ENCODE results near the gene INTS12. TPM values are rescaled to one million over a fixed set of nuclear protein-coding genes. Genes with fewer than 3 reads are reported as not detected.

The INTS12 gene
- total and polyA plus RNA-seq, 10 of the 15 experiments (the other 5 are each of a cell fraction or from before 2014, with no cell fraction given) = 24.2 to 52.4 (median 37.3) TPM

- peak; percentile 99 for TF ChIP-seq ZBTB40 (IDR thresholded peaks at IDR 0.05; ENCODE audit: borderline replicate concordance)
- 0 out of 2 replicates have a peak, but pooled peaks have one; percentile 56 for TF ChIP-seq REST (IDR thresholded peaks at IDR 0.05; ENCODE audit: low read depth, low read length)
- peak; percentile 83; the same call in 1 of the 2 replicates for TF ChIP-seq ZNF687 (IDR thresholded peaks at IDR 0.05)
- TF ChIP-seq FOS (IDR thresholded peaks at IDR 0.05; ENCODE audit: borderline replicate concordance, extremely low read depth, insufficient read length) = no peak
- TF ChIP-seq WRNIP1 (IDR thresholded peaks at IDR 0.05; ENCODE audit: borderline replicate concordance, low read depth, low read length) = peak; percentile 98
- TF ChIP-seq CHD2 (IDR thresholded peaks at IDR 0.05; ENCODE audit: borderline replicate concordance, low read depth, low read length) = peak; percentile 77
- TF ChIP-seq CBX3 (IDR thresholded peaks at IDR 0.05; ENCODE audit: borderline replicate concordance, low read depth) = no peak
- peak; percentile 45 for TF ChIP-seq HDAC6 (IDR thresholded peaks at IDR 0.05; ENCODE audit: unreplicated experiment)
- TF ChIP-seq SMAD5 (IDR thresholded peaks at IDR 0.05; ENCODE audit: low read depth) = no peak; the same call in 1 of the 2 replicates
- TF ChIP-seq RAD51 (IDR thresholded peaks at IDR 0.05) = no peak
- TF ChIP-seq POLR2A (IDR thresholded peaks at IDR 0.05; ENCODE audit: low read depth, low read length) = peak; percentile 93
- peak; percentile 78 for TF ChIP-seq BCL11A (IDR thresholded peaks at IDR 0.05; ENCODE audit: low read depth, low read length)
- peak; percentile 10; the same call in 1 of the 2 replicates for TF ChIP-seq SPI1 (IDR thresholded peaks at IDR 0.05; ENCODE audit: borderline replicate concordance, insufficient read depth, low read depth, low read length)
- no peak for TF ChIP-seq NR2C2 (IDR thresholded peaks at IDR 0.05; ENCODE audit: borderline replicate concordance, control insufficient read depth, insufficient read length, low read depth)
- TF ChIP-seq CHD1 (IDR thresholded peaks at IDR 0.05; ENCODE audit: low read depth, low read length) = no peak
Measured at GRCh38 chr4:105708181-105709080, at the start of gene INTS12, which contains the start of gene GSTCD (continued).
